Measurements from ENCODE around the gene KIF5A. TPM values are rescaled to one million over a fixed set of nuclear protein-coding genes. Genes with fewer than 3 reads are reported as not detected.

Gene KIF5A
- total RNA-seq, 1 donor from 2014 or later: 0.08 TPM

DNA sequence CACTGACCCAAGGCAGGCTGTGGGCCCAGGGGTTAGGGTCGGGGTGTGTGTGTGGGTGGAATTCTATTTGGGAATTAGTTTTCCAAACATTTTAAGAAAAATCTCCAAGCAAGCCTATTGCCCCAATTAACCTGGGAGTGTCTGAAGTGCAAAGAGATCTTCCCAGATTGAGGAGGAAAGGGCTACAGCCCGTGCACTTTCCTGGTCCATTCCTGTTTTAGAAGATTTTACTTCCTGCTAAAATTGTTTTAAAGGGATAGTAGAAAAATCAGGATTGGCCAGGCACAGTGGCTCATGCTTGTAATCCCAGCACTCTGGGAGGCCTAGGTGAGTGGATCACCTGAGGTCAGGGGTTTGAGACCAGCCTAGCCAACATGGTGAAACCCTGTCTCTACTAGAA is 8.1 kb upstream of the KIF5A start:
- H3K27me3 ChIP-seq (ENCODE audit: low read depth): no peaks in the 10 kb centered on the region
- no peak overlapping the region for H3K4me3 ChIP-seq
- TF ChIP-seq, protein P1, sequence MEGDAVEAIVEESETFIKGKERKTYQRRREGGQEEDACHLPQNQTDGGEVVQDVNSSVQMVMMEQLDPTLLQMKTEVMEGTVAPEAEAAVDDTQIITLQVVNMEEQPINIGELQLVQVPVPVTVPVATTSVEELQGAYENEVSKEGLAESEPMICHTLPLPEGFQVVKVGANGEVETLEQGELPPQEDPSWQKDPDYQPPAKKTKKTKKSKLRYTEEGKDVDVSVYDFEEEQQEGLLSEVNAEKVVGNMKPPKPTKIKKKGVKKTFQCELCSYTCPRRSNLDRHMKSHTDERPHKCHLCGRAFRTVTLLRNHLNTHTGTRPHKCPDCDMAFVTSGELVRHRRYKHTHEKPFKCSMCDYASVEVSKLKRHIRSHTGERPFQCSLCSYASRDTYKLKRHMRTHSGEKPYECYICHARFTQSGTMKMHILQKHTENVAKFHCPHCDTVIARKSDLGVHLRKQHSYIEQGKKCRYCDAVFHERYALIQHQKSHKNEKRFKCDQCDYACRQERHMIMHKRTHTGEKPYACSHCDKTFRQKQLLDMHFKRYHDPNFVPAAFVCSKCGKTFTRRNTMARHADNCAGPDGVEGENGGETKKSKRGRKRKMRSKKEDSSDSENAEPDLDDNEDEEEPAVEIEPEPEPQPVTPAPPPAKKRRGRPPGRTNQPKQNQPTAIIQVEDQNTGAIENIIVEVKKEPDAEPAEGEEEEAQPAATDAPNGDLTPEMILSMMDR (IDR thresholded peaks at IDR 0.05; ENCODE audit: borderline replicate concordance): no peak
- H3K27ac ChIP-seq (replicated peaks): no peak overlapping the region
- H3K36me3 ChIP-seq: peaks cover 40% of the 10 kb centered on the region
- intact Hi-C loops (cut with micrococcal nuclease): no loop called here
- H3K4me1 ChIP-seq: peaks cover 42% of the 10 kb centered on the region
- no peaks in the 10 kb centered on the region for H3K9me3 ChIP-seq (replicated peaks)
- no peak for DNase-seq

DNA sequence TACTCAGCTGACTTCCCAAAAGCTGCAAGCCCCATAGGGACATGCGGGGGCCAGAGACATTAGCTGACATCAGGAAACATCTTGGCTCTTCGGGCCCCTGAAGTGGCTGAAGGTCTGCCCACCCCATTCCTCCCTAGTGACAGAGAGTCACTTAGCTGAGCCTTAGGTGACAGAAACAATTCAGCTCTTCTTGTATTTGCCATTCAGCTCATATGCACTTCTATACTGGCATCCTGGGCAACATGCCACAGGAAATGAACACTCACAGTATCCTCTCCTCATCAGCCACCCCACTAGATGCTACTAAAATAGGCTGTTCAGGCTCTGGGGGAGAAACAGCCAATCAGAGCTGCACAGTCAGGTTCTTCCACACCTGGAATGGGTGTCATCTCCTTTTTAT is 6.3 kb upstream of the KIF5A start:
- H3K4me3 ChIP-seq: no peak overlapping the region
- intact Hi-C loops (cut with micrococcal nuclease): no loop called here
- H3K4me1 ChIP-seq: peaks cover 45% of the 10 kb centered on the region
- DNase-seq: no peak
- peaks cover 28% of the 10 kb centered on the region for H3K36me3 ChIP-seq
- peaks cover 8% of the 10 kb centered on the region for H3K27me3 ChIP-seq (ENCODE audit: low read depth)
- H3K9me3 ChIP-seq (replicated peaks): no peaks in the 10 kb centered on the region
- no peak overlapping the region for H3K27ac ChIP-seq (replicated peaks)
- TF ChIP-seq, protein P1 (IDR thresholded peaks at IDR 0.05; ENCODE audit: borderline replicate concordance): no peak

GRCh38 chr12:57545809-57546437 is 3.9 kb upstream of the KIF5A start:
- Histone ChIP-seq H3K27me3 (ENCODE audit: low read depth) (peaks cover 31% of the 10 kb centered on the region), H3K36me3 (peaks cover 16% of the 10 kb centered on the region), H3K4me3 (peak overlapping the region; percentile 91), H3K9me3 (replicated peaks) (no peaks in the 10 kb centered on the region), H3K4me1 (peaks cover 53% of the 10 kb centered on the region), H3K27ac (replicated peaks) (peak overlapping the region; percentile 89)
- TF ChIP-seq, protein P1 (IDR thresholded peaks at IDR 0.05; ENCODE audit: borderline replicate concordance): no peak
- DNase-seq: no peak
- intact Hi-C loops (cut with micrococcal nuclease): no loop called here

GRCh38 chr12:57546438-57547287 is 3.2 kb upstream of the KIF5A start, which contains the start of gene DCTN2:
TSS of gene DCTN2 (minus strand) at chr12:57547192. CDS start at chr12:57547063, 129 bp downstream.
- Histone ChIP-seq H3K27me3 (ENCODE audit: low read depth) (peaks cover 37% of the 10 kb centered on the region), H3K4me1 (peaks cover 49% of the 10 kb centered on the region), H3K9me3 (replicated peaks) (no peaks in the 10 kb centered on the region), H3K36me3 (peaks cover 9% of the 10 kb centered on the region), H3K27ac (replicated peaks) (peak within 1 kb of the TSS; percentile 89), H3K4me3 (peak within 1 kb of the TSS; percentile 91)
- DNase-seq: peak; percentile 95
- intact Hi-C loops (cut with micrococcal nuclease): no loop called here
- TF ChIP-seq, protein P1 (IDR thresholded peaks at IDR 0.05; ENCODE audit: borderline replicate concordance): no peak

DNA sequence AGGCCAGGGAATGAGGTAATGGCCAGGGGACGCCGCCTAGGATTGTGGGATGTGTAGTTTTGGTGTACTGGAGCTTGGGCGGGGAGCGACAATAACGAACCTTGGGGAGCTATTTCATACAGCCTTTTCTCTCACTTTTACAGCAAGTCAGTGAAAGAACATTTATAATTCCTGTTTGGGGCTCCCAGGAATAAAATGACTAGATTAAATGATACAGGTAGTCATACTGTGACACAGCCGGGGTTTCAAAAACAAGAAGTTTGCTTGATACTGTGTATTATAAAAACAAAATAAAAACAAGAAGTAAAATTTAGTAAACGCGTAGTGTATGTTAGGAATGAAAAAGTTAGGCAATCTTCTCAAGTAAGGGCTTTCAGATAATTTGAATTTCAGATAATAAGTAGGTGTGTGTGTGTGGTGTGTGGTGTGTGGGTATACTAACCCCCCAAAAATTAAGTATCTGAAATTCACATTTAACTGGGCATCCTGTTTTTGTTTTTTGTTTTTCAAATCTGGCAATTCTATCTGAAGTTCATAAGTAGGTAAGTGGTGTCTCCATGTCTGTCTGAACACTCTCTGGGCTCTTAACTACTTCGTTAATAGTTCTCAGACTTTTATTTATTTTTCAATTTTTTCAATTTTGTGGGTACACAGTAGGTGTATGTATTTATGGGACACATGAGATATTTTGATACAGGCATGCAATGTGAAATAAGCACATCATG is 2.4 kb upstream of the KIF5A start:
- H3K9me3 ChIP-seq (replicated peaks): no peaks in the 10 kb centered on the region
- H3K4me1 ChIP-seq: peaks cover 49% of the 10 kb centered on the region
- intact Hi-C loops (cut with micrococcal nuclease): no loop called here
- DNase-seq: no peak
- peak overlapping the region; percentile 91 for H3K4me3 ChIP-seq
- TF ChIP-seq, protein P1 (IDR thresholded peaks at IDR 0.05; ENCODE audit: borderline replicate concordance): no peak
- no peak overlapping the region for H3K27ac ChIP-seq (replicated peaks)
- peaks cover 40% of the 10 kb centered on the region for H3K27me3 ChIP-seq (ENCODE audit: low read depth)
- H3K36me3 ChIP-seq: peaks cover 5% of the 10 kb centered on the region
